Prostate gland (tissue), 2 donors: ENCODE data around the gene CSKMT.

Experiments
- POLR2A ChIP-seq: fragments of 450-650 bp; IDR thresholded peaks from one replicate; pipeline ENCODE4 v1.6.1; 2016; ENCODE audit warnings: antibody characterized with exemption, mild to moderate bottlenecking
- POLR2AphosphoS5 ChIP-seq: sonication (generic); formaldehyde crosslinking; IDR thresholded peaks from one replicate; pipeline ENCODE4 v1.6.1; 2017; ENCODE audit warnings: antibody characterized with exemption
- TF ChIP-seq, protein P1 (sequence below), 4 experiments: fragments of 200-600 bp in 2 of 4; fragments of 450-650 bp in 2 of 4; sonication (generic) in 2 of 4; IDR thresholded peaks; 1 replicate in 3 of 4; 2 replicates in 1 of 4; pipeline ENCODE4 v1.5.1; 2016 to 2019; ENCODE audit warnings: antibody characterized with exemption in 4 of 4, mild to moderate bottlenecking in 2 of 4, moderate library complexity in 2 of 4

DNA sequence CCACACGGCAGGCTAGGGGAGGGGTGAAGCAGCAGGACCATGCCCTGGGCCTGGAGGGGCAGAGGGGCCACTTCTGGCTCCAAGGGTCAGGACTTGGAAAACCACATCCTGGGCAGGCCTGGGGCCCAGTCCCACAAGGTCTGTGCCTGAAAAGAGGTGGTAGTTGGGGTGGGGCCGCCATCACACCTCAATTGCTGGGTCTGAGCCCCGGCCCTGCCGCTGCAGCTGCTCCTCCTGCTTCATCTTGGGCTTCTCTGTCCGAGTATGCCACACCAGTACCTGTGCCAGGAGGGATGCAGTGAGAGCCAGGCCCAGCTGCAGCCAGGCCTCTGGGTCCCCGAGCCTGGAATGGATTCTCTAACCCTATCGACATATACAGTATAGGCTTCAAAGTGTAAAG, 49.6 kb upstream of the CSKMT start:
- TF ChIP-seq, protein P1, sequence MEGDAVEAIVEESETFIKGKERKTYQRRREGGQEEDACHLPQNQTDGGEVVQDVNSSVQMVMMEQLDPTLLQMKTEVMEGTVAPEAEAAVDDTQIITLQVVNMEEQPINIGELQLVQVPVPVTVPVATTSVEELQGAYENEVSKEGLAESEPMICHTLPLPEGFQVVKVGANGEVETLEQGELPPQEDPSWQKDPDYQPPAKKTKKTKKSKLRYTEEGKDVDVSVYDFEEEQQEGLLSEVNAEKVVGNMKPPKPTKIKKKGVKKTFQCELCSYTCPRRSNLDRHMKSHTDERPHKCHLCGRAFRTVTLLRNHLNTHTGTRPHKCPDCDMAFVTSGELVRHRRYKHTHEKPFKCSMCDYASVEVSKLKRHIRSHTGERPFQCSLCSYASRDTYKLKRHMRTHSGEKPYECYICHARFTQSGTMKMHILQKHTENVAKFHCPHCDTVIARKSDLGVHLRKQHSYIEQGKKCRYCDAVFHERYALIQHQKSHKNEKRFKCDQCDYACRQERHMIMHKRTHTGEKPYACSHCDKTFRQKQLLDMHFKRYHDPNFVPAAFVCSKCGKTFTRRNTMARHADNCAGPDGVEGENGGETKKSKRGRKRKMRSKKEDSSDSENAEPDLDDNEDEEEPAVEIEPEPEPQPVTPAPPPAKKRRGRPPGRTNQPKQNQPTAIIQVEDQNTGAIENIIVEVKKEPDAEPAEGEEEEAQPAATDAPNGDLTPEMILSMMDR (IDR thresholded peaks at IDR 0.05): no peak
- TF ChIP-seq POLR2A (no peak), POLR2AphosphoS5 (no peak)
